K562 (cell line): ENCODE data around the gene WIPF2. TPM values are rescaled to one million over a fixed set of nuclear protein-coding genes. Genes with fewer than 3 reads are reported as not detected.
A peak's percentile ranks its signal among the peaks of the same experiment; 100 is the strongest.

Source experiments
- CC2D1A ChIP-seq: fragments of 450-650 bp; IDR thresholded peaks from 2 replicates; pipeline ENCODE4 v1.6.1; 2017; ENCODE audit warnings: mild to moderate bottlenecking
- HNRNPH1 ChIP-seq: fragments of 200-400 bp; formaldehyde crosslinking; optimal IDR thresholded peaks from 2 replicates; pipeline ENCODE3; 2017; ENCODE audit warnings: low read depth, mild to moderate bottlenecking, low read length, moderate library complexity
- KDM1A ChIP-seq, 2 experiments: fragments of 450-650 bp; IDR thresholded peaks; 2 replicates each; pipeline ENCODE4 v1.6.1; 2016; ENCODE audit warnings: mild to moderate bottlenecking in 2 of 2
- KLF6 ChIP-seq: fragments of 250-450 bp; sonication (Bioruptor Pico); IDR thresholded peaks from 2 replicates; pipeline ENCODE4 v1.4.0; 2020; ENCODE audit warnings: mild to moderate bottlenecking, moderate library complexity, borderline replicate concordance
- NFXL1 ChIP-seq: fragments of 450-650 bp; formaldehyde crosslinking; IDR thresholded peaks from 2 replicates; pipeline ENCODE4 v1.4.0; 2021; ENCODE audit warnings: mild to moderate bottlenecking
- NR0B1 ChIP-seq: fragments of 450-650 bp; IDR thresholded peaks from one replicate; pipeline ENCODE4 v1.6.1; 2018; ENCODE audit warnings: mild to moderate bottlenecking, moderate library complexity; ENCODE audit not compliant: partially characterized antibody
- RAD51 ChIP-seq: fragments of 450-650 bp; IDR thresholded peaks from 2 replicates; pipeline ENCODE4 v1.7.1; 2016; ENCODE audit warnings: low read depth, mild to moderate bottlenecking, borderline replicate concordance
- RBFOX2 ChIP-seq: fragments of 200-400 bp; formaldehyde crosslinking; IDR thresholded peaks from 2 replicates; pipeline ENCODE4 v1.6.1; 2017; ENCODE audit warnings: low read depth, mild to moderate bottlenecking, low read length, moderate library complexity
- TAF9B ChIP-seq: fragments of 450-650 bp; IDR thresholded peaks from 2 replicates; pipeline ENCODE4 v1.6.1; 2018; ENCODE audit warnings: mild to moderate bottlenecking; ENCODE audit not compliant: partially characterized antibody
- TCFL5 ChIP-seq: fragments of 250-450 bp; sonication (Bioruptor Pico); conservative IDR thresholded peaks from 2 replicates; pipeline ENCODE4 v1.6.1; 2021; ENCODE audit warnings: mild to moderate bottlenecking, moderate library complexity, matching md5 sums
- THAP7 ChIP-seq: fragments of 250-450 bp; sonication (Bioruptor Pico); IDR thresholded peaks from 2 replicates; pipeline ENCODE4 v1.5.0; 2021
- ZBTB33 ChIP-seq: sonication (generic); formaldehyde crosslinking; IDR thresholded peaks from 2 replicates; pipeline ENCODE4 v1.8.1; 2023; ENCODE audit warnings: mild to moderate bottlenecking, missing genetic modification reagents
- ZNF121 ChIP-seq: sonication (generic); formaldehyde crosslinking; conservative IDR thresholded peaks from 2 replicates; pipeline ENCODE4 v1.8.0; 2022; ENCODE audit warnings: missing genetic modification reagents
- ZNF124 ChIP-seq: sonication (generic); formaldehyde crosslinking; IDR thresholded peaks from 2 replicates; pipeline ENCODE4 v1.8.1; 2022; ENCODE audit warnings: missing genetic modification reagents
- ZNF407 ChIP-seq: fragments of 450-650 bp; IDR thresholded peaks from 2 replicates; pipeline ENCODE4 v1.6.1; 2016; ENCODE audit warnings: low read depth
- polyA plus RNA-seq, 8 experiments: library from polyadenylated mRNA; depleted of rRNA in 4 of 8; stranded (reverse) in 5 of 8; unstranded in 3 of 8; fragments of >200 nt; fragmentation: Nextera tagmentation in 2 of 8; fragmentation: Illumina TruSeq in 1 of 8; extraction: Ambion mirVana in 2 of 8; extraction: Trizol in 1 of 8; gene quantifications; 2 replicates each; pipeline versions ENCODE4 v1.2.1 to v1.2.3, GENCODE V29; 2011 to 2014; ENCODE audit warnings: inconsistent platforms in 1 of 8, missing spikeins in 1 of 8
- total RNA-seq, 7 experiments: library from RNA; depleted of rRNA in 6 of 7; stranded (reverse); fragments of >200 nt in 6 of 7; fragmentation: Illumina TruSeq in 2 of 7; extraction: Trizol in 2 of 7; gene quantifications; 2 replicates each; pipeline versions ENCODE4 v1.2.1 to v1.2.3, GENCODE V29; 2011 to 2021; ENCODE audit warnings: low replicate concordance in 1 of 7

WIPF2 gene
- total and polyA plus RNA-seq, 9 of the 15 experiments (the other 6 are each of a cell fraction or from before 2014, with no cell fraction given), result 3.6 to 15.0 (median 5.3) TPM

GRCh38 chr17:40218740-40219593, at the start of gene WIPF2 (continued):
- TF ChIP-seq ZBTB33 (no peak), ZNF121 (no peak), KDM1A (IDR thresholded peaks at IDR 0.05) (peak; percentile 88 to 92), RAD51 (no peak), ZNF407 (no peak), RBFOX2 (peak; percentile 90), HNRNPH1 (no peak), ZNF124 (CRISPR knock-in tag) (no peak), THAP7 (CRISPR knock-in tag) (peak; percentile 99), KLF6 (0 out of 2 replicates have a peak, but pooled peaks have one; percentile 13), CC2D1A (no peak; the same call in 1 of the 2 replicates), TAF9B (no peak), NR0B1 (no peak), NFXL1 (no peak), TCFL5 (CRISPR knock-in tag) (no peak)
